SU-DHL-6 (cell line): Measurements from ENCODE around the gene PCIF1.

Source experiments
- CTCF ChIP-seq: fragments of 200-600 bp; sonication (generic); IDR thresholded peaks from one replicate; pipeline ENCODE4 v1.5.1; 2017; ENCODE audit warnings: antibody characterized with exemption, mild to moderate bottlenecking, low read length, moderate library complexity; ENCODE audit not compliant: insufficient read depth, poor library complexity, severe bottlenecking
- EZH2phosphoT487 ChIP-seq: fragments of 200-600 bp; sonication (generic), shearing (Covaris generic); conservative IDR thresholded peaks from 2 replicates; pipeline ENCODE4 v1.6.1; 2018; ENCODE audit warnings: mild to moderate bottlenecking, antibody characterized with exemption, low read length, moderate library complexity, mixed read lengths

- TF ChIP-seq CTCF (no peak), EZH2phosphoT487 (no peak)
Observed at GRCh38 chr20:45993197-45993951, 58.9 kb downstream of the PCIF1 start.
